HG03520 (cell line): ENCODE data around the gene NPFFR1.
"Not testable (repeated sequence)": the region's sequence is repeated elsewhere in the genome, so short reads cannot be mapped to it uniquely, and the experiment has no call there.

Source experiments
- ATAC-seq: cut with Tn5 transposase; IDR thresholded peaks from one replicate; pipeline ENCODE4 v1.9.1; 2021; ENCODE audit warnings: mild to moderate bottlenecking, moderate library complexity; ENCODE audit not compliant: unreplicated experiment

The NPFFR1 gene

DNA sequence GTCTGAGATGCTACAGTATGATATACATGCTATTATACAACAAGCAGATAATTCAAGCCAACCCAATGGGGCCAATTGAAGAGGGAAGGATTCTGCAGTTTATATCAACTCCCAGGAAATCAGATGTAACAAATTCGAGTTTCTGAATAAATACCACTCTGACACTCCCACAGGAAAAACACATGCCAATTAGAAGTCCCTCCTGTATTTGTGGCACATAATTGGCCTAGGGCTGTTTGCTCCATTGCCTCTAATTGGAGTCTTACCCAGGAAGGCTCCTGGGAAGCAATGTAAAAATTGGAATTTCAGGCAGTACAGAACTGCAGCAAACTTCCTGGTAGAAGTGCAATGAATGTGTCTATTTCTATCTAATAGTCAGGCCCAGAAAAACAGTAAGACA, 55.3 kb downstream of the NPFFR1 start:
- no peak for ATAC-seq

DNA sequence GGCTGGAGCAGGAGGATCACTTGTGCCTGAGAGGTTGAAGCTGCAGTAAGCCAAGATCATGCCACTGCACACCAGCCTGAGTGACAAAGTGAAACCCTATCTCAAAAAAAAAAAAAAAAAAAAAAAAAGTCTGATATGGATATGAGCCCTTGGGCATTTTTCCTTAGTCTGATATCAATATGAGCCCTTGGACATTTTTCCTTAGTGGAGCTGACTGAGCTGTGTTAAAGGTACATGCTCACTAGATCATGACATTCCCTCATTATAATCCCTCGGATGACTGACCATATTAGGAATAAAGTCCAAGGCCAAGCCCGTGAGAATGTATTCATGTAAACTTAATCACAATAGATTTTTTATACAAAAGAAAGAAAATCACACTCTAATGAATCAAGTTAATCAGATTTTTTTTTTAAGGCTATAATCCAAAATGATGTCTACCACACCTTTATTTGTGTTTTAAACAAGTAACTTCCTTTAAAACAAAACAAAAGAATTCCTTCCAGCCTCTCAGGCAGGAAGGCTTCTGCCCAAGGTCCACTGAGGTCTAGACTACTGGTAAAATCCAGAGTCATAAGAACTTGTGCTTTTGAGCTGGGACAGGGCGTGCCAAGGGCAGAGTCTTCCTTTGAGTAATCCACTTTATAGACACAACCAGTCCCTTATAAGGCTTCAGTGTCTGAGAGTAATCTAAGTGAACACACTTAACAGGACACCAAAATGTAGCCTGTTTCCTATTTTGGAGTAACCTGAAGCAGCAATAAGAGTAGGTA, 56.1 kb downstream of the NPFFR1 start:
- no peak for ATAC-seq

DNA sequence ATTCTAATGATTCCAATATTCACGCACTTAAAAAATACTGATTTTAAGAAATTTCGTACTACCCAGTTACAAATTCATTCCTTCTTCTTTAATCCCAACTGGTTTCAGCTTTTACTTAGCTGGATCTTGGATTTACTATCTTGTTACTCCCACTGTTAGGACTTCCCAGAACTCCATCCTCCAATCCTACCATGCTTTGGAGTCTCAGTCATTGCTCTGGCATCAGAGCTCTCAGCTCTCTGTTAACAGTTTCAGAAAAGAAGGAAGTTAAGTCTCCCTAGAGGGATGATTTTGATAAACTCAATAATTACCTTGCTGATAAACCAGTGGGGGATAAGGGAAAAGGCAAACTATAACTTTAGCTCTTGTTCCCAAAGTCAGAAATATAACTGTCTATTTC, 60.1 kb downstream of the NPFFR1 start:
- no peak for ATAC-seq

DNA sequence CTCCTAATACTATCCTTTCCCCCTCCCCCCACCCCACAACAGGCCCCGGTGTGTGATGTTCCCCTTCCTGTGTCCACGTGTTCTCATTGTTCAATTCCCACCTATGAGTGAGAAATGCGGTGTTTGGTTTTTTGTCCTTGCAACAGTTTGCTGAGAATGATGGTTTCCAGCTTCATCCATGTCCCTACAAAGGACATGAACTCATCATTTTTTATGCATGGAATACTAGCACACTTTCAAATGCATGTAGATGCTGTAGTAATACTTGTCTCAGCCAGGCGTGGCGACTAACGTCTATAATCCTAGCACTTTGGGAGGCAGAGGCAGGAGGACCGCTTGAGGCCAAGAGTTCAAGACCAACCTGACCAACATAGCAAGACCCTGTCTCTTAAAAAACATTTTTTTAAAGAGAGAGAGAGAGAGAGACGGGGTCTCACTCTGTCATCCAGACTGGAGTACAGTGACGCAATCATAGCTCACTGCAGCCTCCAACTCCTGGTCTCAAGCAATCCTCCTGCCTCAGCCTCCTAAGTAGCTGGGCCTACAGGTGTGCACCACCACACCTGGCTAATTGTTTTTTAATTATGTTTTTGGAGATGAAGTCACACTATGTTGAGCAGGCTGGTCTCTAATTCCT, 60.9 kb downstream of the NPFFR1 start:
- ATAC-seq = not testable (repeated sequence)

DNA sequence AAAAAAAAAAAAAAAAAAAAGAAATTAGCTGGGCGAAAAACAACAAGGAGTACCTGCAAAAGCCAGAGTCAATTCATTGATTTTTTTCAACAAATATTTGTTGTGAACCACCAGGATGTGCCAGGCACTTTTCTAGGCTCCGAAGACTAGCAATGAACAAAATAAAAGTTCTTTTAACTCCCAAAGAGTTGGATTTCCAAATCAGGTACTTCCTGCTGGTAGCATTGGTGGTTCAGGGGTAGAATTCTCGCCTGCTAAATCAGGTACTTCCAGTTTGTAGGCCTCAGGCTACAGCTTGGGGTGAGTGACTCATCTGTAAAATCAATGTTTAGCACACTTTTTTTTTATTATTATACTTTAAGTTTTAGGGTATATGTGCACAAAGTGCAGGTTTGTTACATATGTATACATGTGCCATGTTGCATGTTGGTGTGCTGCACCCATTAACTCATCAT, 61.4 kb downstream of the NPFFR1 start:
- ATAC-seq = no peak

DNA sequence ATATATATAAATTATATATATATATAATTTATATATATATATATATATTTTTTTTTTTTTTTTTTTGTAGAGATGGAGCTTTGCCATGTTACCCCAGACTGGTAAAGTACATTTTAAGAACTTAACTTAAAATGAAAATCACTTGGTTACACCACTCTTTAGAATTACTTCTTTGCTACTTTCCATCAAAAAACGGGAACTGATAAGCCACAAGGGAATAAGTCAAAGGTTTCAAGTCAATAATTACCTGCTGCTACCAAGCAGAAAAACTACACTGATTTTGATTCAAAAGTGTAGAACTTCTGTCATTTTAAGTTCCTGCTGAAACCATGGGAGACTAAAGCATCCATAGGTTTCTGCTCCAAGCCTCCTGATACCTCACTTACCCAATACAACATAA, 62.8 kb downstream of the NPFFR1 start:
- ATAC-seq = no peak

DNA sequence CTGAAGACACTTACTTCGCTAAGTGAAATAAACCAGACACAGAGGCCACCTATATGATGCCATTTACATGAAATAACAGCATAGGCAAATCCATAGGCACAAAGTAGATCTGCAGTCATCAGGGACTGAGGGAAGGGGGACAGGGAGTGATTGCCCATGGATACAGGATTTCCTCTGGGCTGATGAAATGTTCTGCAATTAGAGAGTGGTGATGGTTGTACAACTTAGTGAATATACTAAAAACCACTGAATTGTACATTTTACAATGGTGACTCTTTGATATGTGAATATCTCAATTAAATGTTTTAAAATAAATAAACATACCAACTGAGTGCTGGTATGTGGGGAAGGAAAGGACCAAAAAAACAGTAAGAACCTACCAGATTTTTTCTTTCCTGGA, 70.9 kb downstream of the NPFFR1 start:
- ATAC-seq = no peak

DNA sequence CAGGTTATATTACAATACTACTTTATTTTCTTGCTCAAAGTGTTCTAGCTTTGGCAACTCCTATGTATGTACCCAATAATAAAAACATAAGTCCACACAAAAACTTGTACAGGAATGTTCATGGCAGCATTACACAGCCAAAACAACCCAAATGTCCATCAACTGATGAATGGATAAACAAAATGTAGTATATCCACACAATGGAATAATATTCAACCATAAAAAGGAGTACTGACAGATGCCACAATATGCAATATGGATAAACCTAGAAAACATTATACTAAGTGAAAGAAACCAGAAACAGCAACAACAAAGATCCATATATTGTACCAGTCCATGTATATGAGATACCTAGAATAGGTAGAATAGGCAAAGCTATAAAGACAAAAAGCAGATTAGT, 71.5 kb downstream of the NPFFR1 start:
- ATAC-seq = no peak

DNA sequence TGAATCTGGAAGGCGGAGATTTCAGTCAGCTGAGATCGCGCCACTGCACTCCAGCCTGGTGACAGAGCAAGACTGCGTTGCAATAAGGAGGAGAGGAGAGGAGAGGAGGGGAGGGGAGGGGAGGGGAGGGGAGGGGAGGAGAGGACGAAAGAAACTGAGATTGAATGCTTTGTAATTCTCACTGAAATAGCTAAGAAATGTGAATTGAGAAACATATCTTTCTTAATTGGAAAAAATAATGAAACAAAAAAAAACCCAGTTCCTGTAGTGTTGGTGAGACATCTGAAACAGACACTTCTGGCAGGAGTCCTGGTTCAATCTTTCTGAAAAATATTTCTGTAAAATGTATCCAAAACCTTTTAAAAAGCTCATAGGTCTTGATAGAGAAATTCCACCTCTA, 77.0 kb downstream of the NPFFR1 start:
- no peak for ATAC-seq

DNA sequence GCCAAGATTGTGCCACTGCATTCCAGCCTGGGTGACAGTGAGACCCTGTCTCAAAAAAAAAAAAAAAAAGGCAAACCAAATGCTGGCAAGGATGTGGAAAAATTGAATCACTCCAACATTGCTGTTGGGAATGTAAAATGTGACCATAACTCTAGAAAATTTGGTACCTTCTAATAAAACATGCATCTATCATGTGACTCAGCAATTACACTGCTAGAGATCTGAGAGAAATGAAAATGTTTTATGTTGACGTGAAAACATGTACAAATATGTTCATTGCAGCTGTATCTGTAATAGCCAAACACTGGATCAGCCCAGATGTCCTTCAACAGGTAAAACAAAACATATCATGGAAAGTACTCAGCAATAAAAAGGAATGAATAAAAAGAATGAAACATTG, 82.7 kb downstream of the NPFFR1 start:
- ATAC-seq = no peak

DNA sequence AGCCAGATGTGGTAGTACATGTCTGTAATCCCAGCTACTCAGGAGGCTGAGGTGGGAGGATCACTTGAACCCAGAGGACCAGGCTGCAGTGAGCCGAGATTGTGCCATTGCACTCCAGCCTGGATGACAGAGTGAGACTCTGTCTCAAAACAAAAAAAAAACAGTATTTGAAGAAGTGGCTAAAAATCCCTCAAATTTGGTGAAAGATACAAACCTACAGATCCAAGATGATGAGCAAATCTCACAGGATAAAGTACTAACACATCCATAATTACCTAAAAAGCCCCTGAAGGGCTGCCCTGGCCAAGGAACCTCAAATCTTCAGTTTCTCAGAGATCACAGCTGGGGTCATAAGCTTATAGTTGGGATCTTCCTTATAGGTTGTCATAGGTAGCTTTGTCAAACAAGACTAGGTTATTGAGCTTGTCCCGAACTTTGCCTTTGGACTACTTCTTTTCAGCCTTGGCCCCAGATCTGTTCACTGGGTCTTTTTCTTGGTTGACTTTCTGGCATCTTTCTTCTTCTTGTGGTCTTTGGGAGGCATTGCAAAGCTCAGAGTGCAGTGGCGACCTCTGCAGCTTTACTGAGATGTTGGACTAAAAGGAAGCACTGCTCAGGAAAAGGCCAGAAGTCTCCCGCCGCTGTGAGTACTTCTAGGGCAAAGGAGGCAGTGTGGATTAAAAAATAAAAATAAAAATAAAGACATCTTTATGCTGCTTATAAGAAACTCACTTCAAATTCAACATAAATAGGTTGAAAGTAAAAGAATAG, 84.9 kb downstream of the NPFFR1 start:
- ATAC-seq = no peak
